Measurements from ENCODE around the gene SH2D1B. TPM values are rescaled to one million over a fixed set of nuclear protein-coding genes. Genes with fewer than 3 reads are reported as not detected.

SH2D1B gene
- total and polyA plus RNA-seq, 7 donors: 0.60 to 2.3 (median 0.92) TPM; not detected in 4

DNA sequence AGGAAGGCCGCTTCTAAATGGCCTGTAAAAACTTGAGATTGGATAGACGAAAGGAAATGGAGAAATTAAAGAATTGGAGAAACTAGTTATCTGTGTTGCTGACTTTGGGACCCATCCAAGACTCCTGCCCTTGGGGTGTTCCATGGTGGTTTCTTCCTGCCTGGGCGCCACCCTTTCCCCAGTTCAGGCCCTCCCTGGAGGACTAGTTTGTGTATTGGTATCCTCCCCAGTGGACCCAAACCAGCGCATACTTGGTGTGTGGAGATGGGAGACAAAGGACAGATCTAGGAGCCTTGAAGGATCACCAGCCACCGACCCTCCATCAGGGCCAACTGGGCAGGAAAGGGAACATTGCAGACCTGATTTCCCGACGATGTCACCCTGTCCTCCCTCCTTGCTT, 42.4 kb downstream of the SH2D1B start:
- Histone ChIP-seq H3K27ac (no peak overlapping the region), H3K4me1 (no peaks in the 10 kb centered on the region), H3K36me3 (peaks cover 0 to 6% (median 0%) of the 10 kb centered on the region in 4 donors), H3K9me3 (no peaks in the 10 kb centered on the region), H3K27me3 (no peaks in the 10 kb centered on the region), H3K4me3 (no peak overlapping the region)
- peak; percentile 51 for DNase-seq
- TF ChIP-seq CTCF (IDR thresholded peaks at IDR 0.05): no peak
- TF ChIP-seq EP300 (IDR thresholded peaks at IDR 0.05): no peak
- no peak for TF ChIP-seq POLR2AphosphoS5 (IDR thresholded peaks at IDR 0.05)
- TF ChIP-seq POLR2A (IDR thresholded peaks at IDR 0.05): no peak
- WGBS, 2 donors: 71 to 91% methylated on average over 7 of the region's 7 CpGs
- intact Hi-C loops (cut with DNase I): no loop called here

DNA sequence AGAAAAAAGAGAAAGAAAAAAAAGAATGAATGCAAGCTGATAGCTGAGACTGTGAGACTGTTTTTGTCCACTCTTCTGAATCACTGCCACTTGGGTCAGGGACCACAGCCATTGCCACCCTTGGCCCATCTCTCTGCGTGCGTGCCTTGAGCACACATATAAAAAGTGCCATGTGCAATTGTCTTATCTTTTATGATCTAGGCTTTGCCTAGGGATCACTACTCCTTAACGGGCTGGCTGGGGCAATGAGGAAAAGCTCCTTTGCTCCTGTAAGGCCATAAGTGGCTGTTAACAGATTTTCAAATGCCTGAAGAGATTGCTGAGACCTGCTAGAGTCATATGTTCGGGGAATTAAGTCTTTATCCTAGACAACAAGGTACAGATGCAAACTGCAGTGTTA, 43.5 kb downstream of the SH2D1B start:
- Histone ChIP-seq H3K27me3 (no peaks in the 10 kb centered on the region), H3K9me3 (no peaks in the 10 kb centered on the region), H3K27ac (no peak overlapping the region), H3K36me3 (peaks cover 0 to 6% (median 0%) of the 10 kb centered on the region in 4 donors), H3K4me1 (no peaks in the 10 kb centered on the region), H3K4me3 (no peak overlapping the region)
- 16 to 52% methylated on average over 4 of the region's 4 CpGs for WGBS, 2 donors
- DNase-seq: peak; percentile 9
- intact Hi-C loops (cut with DNase I): no loop called here
- TF ChIP-seq CTCF (IDR thresholded peaks at IDR 0.05): no peak
- no peak for TF ChIP-seq POLR2A (IDR thresholded peaks at IDR 0.05)
- TF ChIP-seq POLR2AphosphoS5 (IDR thresholded peaks at IDR 0.05): no peak
- no peak for TF ChIP-seq EP300 (IDR thresholded peaks at IDR 0.05)

- peak overlapping the region in 1 of 4 donors; percentile 64 for H3K27ac ChIP-seq
- no peak for TF ChIP-seq CTCF (IDR thresholded peaks at IDR 0.05)
- no peak for TF ChIP-seq POLR2AphosphoS5 (IDR thresholded peaks at IDR 0.05)
- no peak for TF ChIP-seq EP300 (IDR thresholded peaks at IDR 0.05)
- TF ChIP-seq POLR2A (IDR thresholded peaks at IDR 0.05): no peak
- intact Hi-C loops (cut with DNase I): no loop called here
- no peak overlapping the region for H3K4me3 ChIP-seq
- peaks cover 0 to 6% (median 0%) of the 10 kb centered on the region in 4 donors for H3K36me3 ChIP-seq
- 89 to 91% methylated on average over 10 of the region's 10 CpGs for WGBS, 2 donors
- peak; percentile 13 for DNase-seq
- no peaks in the 10 kb centered on the region for H3K27me3 ChIP-seq
- H3K9me3 ChIP-seq: no peaks in the 10 kb centered on the region
- H3K4me1 ChIP-seq: no peaks in the 10 kb centered on the region
Measured at GRCh38 chr1:162367772-162368171, 44.2 kb downstream of the SH2D1B start.

- Histone ChIP-seq H3K4me1 (no peaks in the 10 kb centered on the region), H3K27ac (peak overlapping the region in 2 of 4 donors; percentile 48 to 64), H3K27me3 (no peaks in the 10 kb centered on the region), H3K36me3 (peaks cover 0 to 6% (median 0%) of the 10 kb centered on the region in 4 donors), H3K9me3 (no peaks in the 10 kb centered on the region), H3K4me3 (peak overlapping the region in 3 of 4 donors; percentile 30 to 47 (median 44))
- no peak for TF ChIP-seq CTCF (IDR thresholded peaks at IDR 0.05)
- peak in 1 of 4 donors; percentile 58 for TF ChIP-seq POLR2AphosphoS5 (IDR thresholded peaks at IDR 0.05)
- TF ChIP-seq EP300 (IDR thresholded peaks at IDR 0.05): no peak
- TF ChIP-seq POLR2A (IDR thresholded peaks at IDR 0.05): no peak
- intact Hi-C loops (cut with DNase I): no loop called here
- 90 to 94% methylated on average over 36 of the region's 36 CpGs for WGBS, 2 donors
- DNase-seq: no peak
Measured at GRCh38 chr1:162367073-162367472, 44.9 kb downstream of the SH2D1B start.

DNA sequence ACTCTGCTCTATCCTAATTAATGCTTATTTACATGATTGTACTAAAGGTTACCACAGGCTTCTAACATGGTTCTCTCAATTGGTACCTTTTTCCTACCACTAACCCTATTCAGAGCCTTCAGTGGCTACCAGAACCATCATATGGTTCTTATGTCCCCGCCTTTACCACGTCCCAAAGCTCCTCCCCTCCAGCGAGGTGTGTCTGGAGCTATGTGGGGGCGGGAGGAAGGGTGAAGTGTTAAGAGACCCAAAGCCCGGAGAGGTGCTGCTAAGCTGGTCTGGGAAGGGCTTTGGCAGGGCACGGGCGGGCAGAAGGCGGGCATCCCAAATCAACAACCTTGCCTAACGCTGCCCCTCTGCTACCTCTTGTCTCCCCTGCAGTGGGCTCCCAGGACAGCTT, 45.3 kb downstream of the SH2D1B start:
- no peaks in the 10 kb centered on the region for H3K4me1 ChIP-seq
- no peak for TF ChIP-seq POLR2A (IDR thresholded peaks at IDR 0.05)
- no peak for TF ChIP-seq CTCF (IDR thresholded peaks at IDR 0.05)
- no peak for TF ChIP-seq POLR2AphosphoS5 (IDR thresholded peaks at IDR 0.05)
- TF ChIP-seq EP300 (IDR thresholded peaks at IDR 0.05): no peak
- H3K36me3 ChIP-seq: peaks cover 0 to 6% (median 0%) of the 10 kb centered on the region in 4 donors
- no peaks in the 10 kb centered on the region for H3K27me3 ChIP-seq
- no peaks in the 10 kb centered on the region for H3K9me3 ChIP-seq
- peak overlapping the region in 2 of 4 donors; percentile 48 to 64 for H3K27ac ChIP-seq
- 87 to 89% methylated on average over 9 of the region's 9 CpGs for WGBS, 2 donors
- intact Hi-C loops (cut with DNase I): no loop called here
- no peak for DNase-seq
- H3K4me3 ChIP-seq: peak overlapping the region in 3 of 4 donors; percentile 30 to 47 (median 44)
